Neural crest cell (in vitro differentiated cells): ENCODE data around the gene KDF1. TPM values are rescaled to one million over a fixed set of nuclear protein-coding genes. Genes with fewer than 3 reads are reported as not detected.
A peak's percentile ranks its signal among the peaks of the same experiment; 100 is the strongest.

Source experiments
- DNase-seq: peaks from one replicate; pipeline ENCODE4 v3.0.0; 2021; ENCODE audit warnings: low read depth, mixed read lengths, low spot score
- H3K27ac Mint-ChIP-seq: one replicate; pipeline ENCODE4 v1.8.0; 2021; ENCODE audit warnings: mild to moderate bottlenecking, mixed read lengths; ENCODE audit not compliant: unreplicated experiment
- H3K27me3 Mint-ChIP-seq: 2 replicates; pipeline ENCODE4 v1.8.0; 2021; ENCODE audit warnings: low read depth, mild to moderate bottlenecking, mixed read lengths
- H3K36me3 Mint-ChIP-seq: 2 replicates; pipeline ENCODE4 v1.8.0; 2021; ENCODE audit warnings: low read depth, mild to moderate bottlenecking, mixed read lengths
- H3K4me1 Mint-ChIP-seq: 2 replicates; pipeline ENCODE4 v1.8.0; 2021; ENCODE audit warnings: mixed read lengths
- H3K4me3 Mint-ChIP-seq: one replicate; pipeline ENCODE4 v1.8.0; 2021; ENCODE audit warnings: mild to moderate bottlenecking, mixed read lengths
- H3K9me3 Mint-ChIP-seq: 2 replicates; pipeline ENCODE4 v1.8.0; 2021; ENCODE audit warnings: mixed read lengths
- CTCF ChIP-seq: fragments of 200-600 bp; sonication (generic); conservative IDR thresholded peaks from 2 replicates; pipeline ENCODE4 v1.5.0; 2021; ENCODE audit warnings: antibody characterized with exemption, mild to moderate bottlenecking
- total RNA-seq: library from RNA; stranded (reverse); gene quantifications from 2 replicates; pipeline ENCODE4 v1.2.1, GENCODE V29; 2021

Gene KDF1
- total RNA-seq, 1 donor from 2014 or later: not detected

- DNase-seq: no peak
- no peak for TF ChIP-seq CTCF
- no peak overlapping the region for H3K27ac Mint-ChIP-seq
- no peak overlapping the region for H3K4me3 Mint-ChIP-seq
- H3K4me1 Mint-ChIP-seq: no peaks in the 10 kb centered on the region
- H3K27me3 Mint-ChIP-seq: peaks cover 4% of the 10 kb centered on the region
- H3K9me3 Mint-ChIP-seq: no peaks in the 10 kb centered on the region
- H3K36me3 Mint-ChIP-seq: peaks cover 15% of the 10 kb centered on the region
These were observed 14.0 kb downstream of the KDF1 start for GRCh38 chr1:26946270-26946669.

- no peaks in the 10 kb centered on the region for H3K4me1 Mint-ChIP-seq
- peaks cover 2% of the 10 kb centered on the region for H3K27me3 Mint-ChIP-seq
- no peaks in the 10 kb centered on the region for H3K9me3 Mint-ChIP-seq
- H3K4me3 Mint-ChIP-seq: no peak overlapping the region
- H3K36me3 Mint-ChIP-seq: peaks cover 15% of the 10 kb centered on the region
- no peak for TF ChIP-seq CTCF
- no peak for DNase-seq
- no peak overlapping the region for H3K27ac Mint-ChIP-seq
These were observed 14.5 kb downstream of the KDF1 start for GRCh38 chr1:26945728-26946127.

- no peaks in the 10 kb centered on the region for H3K9me3 Mint-ChIP-seq
- H3K4me3 Mint-ChIP-seq: no peak overlapping the region
These were observed 15.1 kb downstream of the KDF1 start for GRCh38 chr1:26945138-26945537.

GRCh38 chr1:26942656-26943055, 17.6 kb downstream of the KDF1 start:
- TF ChIP-seq CTCF: no peak
- H3K4me1 Mint-ChIP-seq: no peaks in the 10 kb centered on the region
- peak overlapping the region; percentile 12 for H3K4me3 Mint-ChIP-seq
- no peaks in the 10 kb centered on the region for H3K9me3 Mint-ChIP-seq
- no peaks in the 10 kb centered on the region for H3K27me3 Mint-ChIP-seq
- no peak for DNase-seq
- H3K27ac Mint-ChIP-seq: no peak overlapping the region
- peaks cover 15% of the 10 kb centered on the region for H3K36me3 Mint-ChIP-seq

More at GRCh38 chr1:26945138-26945537, 15.1 kb downstream of the KDF1 start:
- Mint-ChIP-seq H3K4me1 (no peaks in the 10 kb centered on the region), H3K36me3 (peaks cover 15% of the 10 kb centered on the region), H3K27me3 (no peaks in the 10 kb centered on the region), H3K27ac (no peak overlapping the region)
- DNase-seq: no peak
- TF ChIP-seq CTCF: no peak

- H3K4me1 Mint-ChIP-seq: no peaks in the 10 kb centered on the region
- TF ChIP-seq CTCF: no peak
- no peak overlapping the region for H3K27ac Mint-ChIP-seq
- H3K9me3 Mint-ChIP-seq: no peaks in the 10 kb centered on the region
- no peak overlapping the region for H3K4me3 Mint-ChIP-seq
- H3K36me3 Mint-ChIP-seq: peaks cover 18% of the 10 kb centered on the region
- no peaks in the 10 kb centered on the region for H3K27me3 Mint-ChIP-seq
- DNase-seq: no peak
These were observed 19.0 kb downstream of the KDF1 start for GRCh38 chr1:26941311-26941710.

GRCh38 chr1:26938659-26939025, 21.6 kb downstream of the KDF1 start:
- no peak for TF ChIP-seq CTCF
- Mint-ChIP-seq H3K27ac (no peak overlapping the region), H3K4me1 (no peaks in the 10 kb centered on the region), H3K9me3 (no peaks in the 10 kb centered on the region), H3K36me3 (peaks cover 19% of the 10 kb centered on the region), H3K4me3 (no peak overlapping the region), H3K27me3 (no peaks in the 10 kb centered on the region)
- no peak for DNase-seq
